Fibroblast of peridontal ligament (primary cell): ENCODE results near the gene CCDC57.
"Not testable (repeated sequence)": the region's sequence is repeated elsewhere in the genome, so short reads cannot be mapped to it uniquely, and the experiment has no call there.

ENCODE experiments used
- DNase-seq: peaks from one replicate; pipeline ENCODE4 v3.0.0-alpha.2; 2010; ENCODE audit errors: extremely low read depth

CCDC57 gene

GRCh38 chr17:82204831-82205719 is 7.6 kb downstream of the CCDC57 start:
- peak; percentile 51 for DNase-seq

- no peak for DNase-seq
Observed at GRCh38 chr17:82203920-82204319, 8.7 kb downstream of the CCDC57 start.

DNA sequence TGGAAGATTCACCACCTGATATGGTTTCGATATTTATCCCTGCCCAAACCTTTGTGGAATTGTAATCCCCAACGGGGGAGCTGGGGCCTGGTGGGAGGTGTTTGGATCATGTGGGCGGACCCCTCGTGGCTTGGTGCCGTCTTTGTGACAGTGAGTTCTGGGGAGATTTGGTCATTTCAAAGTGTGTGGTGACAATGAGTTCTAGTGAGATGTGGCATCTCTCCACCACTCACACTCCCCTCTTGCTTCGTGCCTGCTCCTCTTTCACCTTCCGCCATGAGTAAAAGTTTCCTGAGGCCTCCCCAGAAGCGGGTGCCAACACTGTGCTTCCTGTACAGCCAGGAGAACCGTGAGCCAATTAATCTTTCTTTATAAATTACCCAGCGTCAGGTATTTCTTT is 9.7 kb downstream of the CCDC57 start:
- no peak for DNase-seq

- no peak for DNase-seq
Observed at GRCh38 chr17:82201498-82201910, 11.1 kb downstream of the CCDC57 start.

- no peak for DNase-seq
Observed at GRCh38 chr17:82200743-82201497, 11.7 kb downstream of the CCDC57 start.

DNA sequence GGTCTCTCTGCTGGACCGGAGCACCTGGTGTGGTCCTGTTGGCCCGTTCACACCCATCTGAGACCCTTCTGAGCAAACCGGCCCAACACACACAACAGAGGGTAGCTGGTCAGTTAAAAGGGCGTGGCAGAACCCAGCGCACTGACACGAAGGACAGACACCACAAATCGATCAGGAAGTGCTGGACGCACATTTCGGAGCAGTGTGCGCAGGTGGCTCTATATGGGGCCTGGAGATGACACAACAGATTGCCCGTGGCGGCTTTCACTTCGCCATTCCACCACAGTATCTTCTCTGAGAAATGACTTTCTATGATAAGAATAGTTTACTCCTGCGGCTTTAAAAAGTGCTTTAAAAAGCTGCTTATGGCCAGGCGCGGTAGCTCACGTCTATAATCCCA is 12.5 kb downstream of the CCDC57 start:
- no peak for DNase-seq

DNA sequence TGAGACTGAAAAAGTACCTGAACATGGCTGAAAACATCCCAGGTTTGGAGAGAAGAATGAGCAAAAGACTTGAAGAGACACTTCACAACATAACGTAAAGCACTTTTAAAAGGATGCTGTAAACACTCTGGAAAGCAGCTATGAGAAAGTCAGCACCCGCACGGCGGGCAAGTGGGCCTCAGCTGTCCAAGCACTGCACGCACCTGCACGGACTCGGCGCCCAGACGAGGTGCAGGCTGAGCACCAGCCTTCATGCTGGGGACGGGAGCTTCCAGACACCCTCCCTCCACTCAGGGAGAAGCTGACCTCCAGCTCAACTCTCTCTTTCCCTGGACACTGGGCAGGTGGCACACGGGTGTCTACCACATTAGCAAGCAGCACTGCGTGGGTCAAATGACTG is 13.1 kb downstream of the CCDC57 start:
- DNase-seq, result no peak

DNA sequence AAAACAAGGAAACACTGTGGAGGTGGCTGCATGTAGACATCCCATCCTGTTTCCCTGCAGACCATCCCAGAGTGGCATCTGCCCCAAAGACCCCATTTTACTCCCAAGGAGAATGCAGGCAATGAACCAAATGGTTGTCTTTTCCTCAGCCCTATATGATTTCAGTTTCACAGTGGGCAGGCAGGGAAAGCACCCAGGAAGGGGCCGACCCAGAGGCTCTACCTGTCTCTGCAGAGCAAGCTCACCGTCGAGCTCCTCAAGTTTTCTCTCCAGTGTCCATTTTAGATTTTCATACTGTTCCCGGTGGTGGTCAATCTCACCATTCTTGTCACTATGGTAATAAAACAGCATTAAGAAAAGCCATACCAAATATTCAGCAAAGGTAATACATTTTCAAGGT is 14.6 kb downstream of the CCDC57 start:
- no peak for DNase-seq

- no peak for DNase-seq
Observed at GRCh38 chr17:82195675-82196672, 16.7 kb downstream of the CCDC57 start.

DNA sequence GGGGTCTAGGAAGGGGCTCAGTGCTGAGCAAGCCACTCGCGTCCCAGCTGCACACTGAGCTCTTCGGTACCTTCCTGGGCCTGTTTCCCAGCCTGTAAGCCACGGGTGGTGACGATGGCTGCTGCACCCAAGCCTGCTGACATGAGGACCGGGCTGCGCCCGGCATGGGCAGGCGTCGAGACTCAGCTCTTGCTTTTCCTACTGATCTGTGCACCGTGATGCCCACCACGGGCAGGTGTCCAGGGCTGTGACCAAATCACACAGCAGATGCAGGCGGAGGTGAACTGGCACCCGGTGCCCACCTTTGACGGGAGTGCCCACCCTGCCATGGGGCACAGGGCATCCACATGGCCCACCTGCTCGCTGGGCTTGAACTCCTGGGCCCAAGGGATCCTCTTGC is 17.9 kb downstream of the CCDC57 start:
- no peak for DNase-seq

DNA sequence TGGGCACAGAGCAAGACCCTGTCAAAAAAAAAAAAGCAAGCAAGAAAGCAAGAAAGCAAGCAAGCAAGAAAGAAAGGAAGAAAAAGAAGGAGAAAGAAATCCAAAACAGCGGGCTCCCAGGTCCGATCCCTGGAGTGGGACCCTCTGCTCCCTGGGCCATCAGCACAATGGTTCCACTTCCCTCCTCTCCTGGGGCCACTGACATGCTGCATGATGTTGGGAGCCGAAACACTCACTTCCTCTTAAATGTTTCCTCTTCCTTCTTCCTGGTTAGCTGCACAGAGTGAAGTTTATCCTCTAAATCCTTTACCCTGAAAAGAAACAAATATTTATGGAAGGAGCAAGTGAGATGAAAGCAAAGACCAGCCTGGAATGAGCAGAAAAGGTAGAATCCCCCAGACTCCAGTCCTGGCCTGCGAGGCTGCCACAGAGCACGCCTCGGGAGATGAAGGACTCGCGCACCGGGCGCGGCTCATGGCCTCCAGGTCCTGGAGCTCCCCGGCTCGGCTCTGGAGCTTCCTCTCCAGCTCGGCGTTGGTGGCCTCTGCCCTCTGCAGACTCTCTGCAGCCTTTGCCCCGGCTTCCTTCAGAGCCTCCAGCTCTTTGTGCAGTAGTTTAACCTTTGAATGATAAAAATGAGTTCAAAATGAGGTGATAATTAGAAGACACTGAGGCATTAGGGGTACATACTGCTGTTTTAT is 19.0 kb downstream of the CCDC57 start:
- no peak for DNase-seq

- not testable (repeated sequence) for DNase-seq
Observed at GRCh38 chr17:82193050-82193449, 19.6 kb downstream of the CCDC57 start.

GRCh38 chr17:82188001-82188961 is 24.4 kb downstream of the CCDC57 start:
- no peak for DNase-seq

- no peak for DNase-seq
Observed at GRCh38 chr17:82187500-82187899, 25.1 kb downstream of the CCDC57 start.

- DNase-seq, result no peak
Observed at GRCh38 chr17:82186221-82186620, 26.4 kb downstream of the CCDC57 start.

DNA sequence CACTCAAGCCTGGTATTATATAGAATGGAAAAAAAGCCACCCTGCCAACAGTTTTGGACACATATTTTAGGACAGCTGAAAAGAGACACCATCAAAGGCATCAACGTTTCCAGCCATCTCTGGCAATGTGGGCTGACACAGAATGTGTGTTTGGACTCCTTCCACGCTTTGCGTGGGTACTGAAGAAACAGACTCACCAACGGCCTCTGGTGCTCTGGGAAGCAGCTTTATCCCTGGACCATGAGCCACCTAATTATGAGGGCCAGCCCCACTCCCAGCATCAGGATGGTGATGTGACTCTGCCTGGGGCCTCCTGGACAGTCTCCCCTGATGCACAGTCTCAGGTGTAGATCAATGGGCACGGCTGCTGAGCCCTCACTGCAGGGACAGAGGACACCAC is 27.9 kb downstream of the CCDC57 start:
- DNase-seq, result no peak

DNA sequence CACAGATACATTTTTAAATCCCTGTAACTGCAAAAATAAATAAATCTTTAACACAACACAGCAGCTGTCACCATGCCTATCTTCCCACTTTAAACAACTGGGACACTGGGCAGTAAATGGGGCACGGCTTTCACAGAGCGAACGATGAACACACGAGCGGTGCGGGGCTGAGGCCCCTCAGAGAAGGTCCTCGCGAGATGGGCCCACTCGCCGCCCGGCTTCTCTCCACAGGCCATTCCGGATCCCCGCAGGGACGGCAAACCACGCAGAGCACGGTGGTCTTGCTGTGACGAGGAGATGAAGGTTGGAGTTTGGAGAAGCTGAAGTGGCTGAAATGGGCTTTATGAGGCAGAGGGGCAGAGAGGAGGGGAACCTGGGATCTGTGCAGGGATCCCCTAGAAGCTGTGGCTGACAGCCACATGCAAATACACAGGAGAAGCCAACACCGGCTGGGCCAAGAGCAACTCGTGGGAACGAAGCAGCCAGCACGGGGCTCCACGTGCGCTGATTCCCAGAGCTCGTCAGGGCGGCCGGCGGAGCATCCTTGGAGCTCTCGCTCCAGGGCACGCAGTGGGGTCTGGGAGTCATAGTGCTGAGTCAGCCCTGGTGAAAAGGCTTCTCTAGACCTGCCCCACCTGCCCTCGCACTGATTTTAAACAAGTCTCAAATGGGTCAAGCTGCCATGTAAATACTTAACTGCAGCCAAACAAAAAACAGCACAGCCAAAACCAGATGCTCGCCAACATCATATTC is 31.7 kb downstream of the CCDC57 start:
- no peak for DNase-seq

- no peak for DNase-seq
Observed at GRCh38 chr17:82179946-82180475, 32.6 kb downstream of the CCDC57 start.

DNA sequence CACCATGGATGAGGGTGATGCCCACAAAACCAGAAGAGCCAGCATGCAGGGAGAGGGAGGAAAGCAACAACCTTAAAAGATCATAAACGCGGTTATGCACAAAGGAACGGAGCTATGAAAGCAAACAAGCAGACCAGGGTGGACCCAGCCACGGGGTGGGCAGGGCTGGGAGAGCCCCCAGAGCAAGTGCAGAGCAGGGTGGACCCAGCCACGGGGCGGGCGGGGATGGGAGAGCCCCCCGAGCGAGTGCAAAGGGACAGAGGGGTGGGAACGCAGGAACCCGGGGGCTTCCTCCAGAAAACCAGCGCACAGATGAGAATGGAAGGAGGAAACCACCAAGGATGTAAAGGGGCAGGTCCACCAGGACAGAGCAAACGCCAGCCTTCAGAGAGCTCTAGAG is 33.2 kb downstream of the CCDC57 start:
- DNase-seq, result no peak
